DND-41 (cell line): ENCODE data around the gene EQTN.

Experiments
- ATAC-seq: fragments of 200-7000 bp; cut with Tn5 transposase; 3 replicates; pipeline ENCODE4 v1.9.1; 2021; ENCODE audit warnings: low read depth; ENCODE audit not compliant: insufficient read depth
- DNase-seq: peaks from one replicate; pipeline ENCODE4 v3.0.0-alpha.2; 2020
- H2AFZ ChIP-seq: 2 replicates; pipeline ENCODE4 v1.6.0; 2012; ENCODE audit warnings: low read depth, low read length
- H3K27ac ChIP-seq: 2 replicates; pipeline ENCODE4 v1.5.1; 2012; ENCODE audit warnings: low read length, inconsistent platforms
- H3K27me3 ChIP-seq: fragments of 200-600 bp; sonication (generic); 2 replicates; pipeline ENCODE4 v1.6.0; 2012; ENCODE audit warnings: low read length, mild to moderate bottlenecking, inconsistent platforms; ENCODE audit not compliant: insufficient read depth, poor library complexity
- H3K36me3 ChIP-seq: 2 replicates; pipeline ENCODE4 v1.5.1; 2012; ENCODE audit warnings: low read length, inconsistent platforms; ENCODE audit not compliant: insufficient read depth
- H3K4me1 ChIP-seq: 2 replicates; pipeline ENCODE4 v1.5.1; 2012; ENCODE audit warnings: mild to moderate bottlenecking, low read length; ENCODE audit not compliant: insufficient read depth
- H3K4me2 ChIP-seq: 2 replicates; pipeline ENCODE4 v1.6.0; 2012; ENCODE audit warnings: mild to moderate bottlenecking, moderate library complexity, low read length, inconsistent platforms; ENCODE audit not compliant: insufficient read depth
- H3K4me3 ChIP-seq, 2 experiments: fragments of 200-600 bp in 1 of 2; shearing (Covaris generic) in 1 of 2; 2 replicates each; pipeline ENCODE4 v1.5.1; 2012 to 2016; ENCODE audit warnings: inconsistent platforms in 2 of 2, low read length in 2 of 2, mild to moderate bottlenecking in 2 of 2, low read depth in 1 of 2, moderate library complexity in 1 of 2
- H3K79me2 ChIP-seq: 2 replicates; pipeline ENCODE4 v1.6.0; 2012; ENCODE audit warnings: low read length, inconsistent platforms; ENCODE audit not compliant: insufficient read depth
- H3K9ac ChIP-seq: 2 replicates; pipeline ENCODE4 v1.6.0; 2012; ENCODE audit warnings: low read depth, mild to moderate bottlenecking, inconsistent platforms, low read length, moderate library complexity
- H3K9me3 ChIP-seq: 2 replicates; pipeline ENCODE4 v1.5.1; 2012; ENCODE audit warnings: low read length, moderate library complexity, mild to moderate bottlenecking, inconsistent platforms; ENCODE audit not compliant: insufficient read depth, severe bottlenecking
- H4K20me1 ChIP-seq: 2 replicates; pipeline ENCODE4 v1.6.0; 2012; ENCODE audit warnings: low read length; ENCODE audit not compliant: insufficient read depth
- EZH2 ChIP-seq: IDR thresholded peaks from 3 replicates; pipeline ENCODE4 v1.6.1; 2012; ENCODE audit warnings: borderline replicate concordance, low read depth, mild to moderate bottlenecking, moderate library complexity, low read length, inconsistent platforms; ENCODE audit not compliant: severe bottlenecking
- TF ChIP-seq, protein P1 (sequence below): IDR thresholded peaks from 2 replicates; pipeline ENCODE4 v1.5.1; 2012; ENCODE audit warnings: borderline replicate concordance, low read length, moderate library complexity, mild to moderate bottlenecking; ENCODE audit not compliant: poor library complexity, severe bottlenecking; ENCODE audit errors: extremely low read depth

EQTN gene

DNA sequence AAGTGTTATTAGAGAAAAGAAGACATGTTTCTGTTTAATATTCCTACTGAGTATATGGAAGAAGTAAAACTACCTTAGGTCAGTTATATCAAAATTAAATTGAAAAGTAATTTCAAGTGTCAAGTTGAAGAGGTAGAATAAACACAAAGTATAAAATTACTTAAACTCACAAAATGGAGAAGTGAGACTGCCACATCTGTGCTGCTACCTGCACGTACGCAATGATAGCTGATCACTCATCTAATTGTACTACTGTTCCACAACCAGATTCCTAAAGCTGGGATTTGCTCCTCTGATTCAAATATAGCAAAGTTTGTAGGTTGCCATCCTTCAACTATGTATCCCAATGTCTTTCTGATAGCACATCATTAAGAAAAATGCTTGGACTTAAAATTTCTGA lies 24.8 kb downstream of the EQTN start:
- no peaks in the 10 kb centered on the region for H3K9me3 ChIP-seq
- H4K20me1 ChIP-seq, result no peaks in the 10 kb centered on the region
- no peaks in the 10 kb centered on the region for H3K36me3 ChIP-seq
- H2AFZ ChIP-seq, result no peak overlapping the region
- no peaks in the 10 kb centered on the region for H3K79me2 ChIP-seq
- DNase-seq, result no peak
- TF ChIP-seq, protein P1, sequence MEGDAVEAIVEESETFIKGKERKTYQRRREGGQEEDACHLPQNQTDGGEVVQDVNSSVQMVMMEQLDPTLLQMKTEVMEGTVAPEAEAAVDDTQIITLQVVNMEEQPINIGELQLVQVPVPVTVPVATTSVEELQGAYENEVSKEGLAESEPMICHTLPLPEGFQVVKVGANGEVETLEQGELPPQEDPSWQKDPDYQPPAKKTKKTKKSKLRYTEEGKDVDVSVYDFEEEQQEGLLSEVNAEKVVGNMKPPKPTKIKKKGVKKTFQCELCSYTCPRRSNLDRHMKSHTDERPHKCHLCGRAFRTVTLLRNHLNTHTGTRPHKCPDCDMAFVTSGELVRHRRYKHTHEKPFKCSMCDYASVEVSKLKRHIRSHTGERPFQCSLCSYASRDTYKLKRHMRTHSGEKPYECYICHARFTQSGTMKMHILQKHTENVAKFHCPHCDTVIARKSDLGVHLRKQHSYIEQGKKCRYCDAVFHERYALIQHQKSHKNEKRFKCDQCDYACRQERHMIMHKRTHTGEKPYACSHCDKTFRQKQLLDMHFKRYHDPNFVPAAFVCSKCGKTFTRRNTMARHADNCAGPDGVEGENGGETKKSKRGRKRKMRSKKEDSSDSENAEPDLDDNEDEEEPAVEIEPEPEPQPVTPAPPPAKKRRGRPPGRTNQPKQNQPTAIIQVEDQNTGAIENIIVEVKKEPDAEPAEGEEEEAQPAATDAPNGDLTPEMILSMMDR, result no peak
- no peak for TF ChIP-seq EZH2
- H3K27me3 ChIP-seq, result no peaks in the 10 kb centered on the region
- H3K4me3 ChIP-seq, result no peak overlapping the region
- no peak for ATAC-seq
- no peak overlapping the region for H3K27ac ChIP-seq
- H3K4me2 ChIP-seq, result no peak overlapping the region
- H3K4me1 ChIP-seq, result no peaks in the 10 kb centered on the region
- H3K9ac ChIP-seq, result no peak overlapping the region

DNA sequence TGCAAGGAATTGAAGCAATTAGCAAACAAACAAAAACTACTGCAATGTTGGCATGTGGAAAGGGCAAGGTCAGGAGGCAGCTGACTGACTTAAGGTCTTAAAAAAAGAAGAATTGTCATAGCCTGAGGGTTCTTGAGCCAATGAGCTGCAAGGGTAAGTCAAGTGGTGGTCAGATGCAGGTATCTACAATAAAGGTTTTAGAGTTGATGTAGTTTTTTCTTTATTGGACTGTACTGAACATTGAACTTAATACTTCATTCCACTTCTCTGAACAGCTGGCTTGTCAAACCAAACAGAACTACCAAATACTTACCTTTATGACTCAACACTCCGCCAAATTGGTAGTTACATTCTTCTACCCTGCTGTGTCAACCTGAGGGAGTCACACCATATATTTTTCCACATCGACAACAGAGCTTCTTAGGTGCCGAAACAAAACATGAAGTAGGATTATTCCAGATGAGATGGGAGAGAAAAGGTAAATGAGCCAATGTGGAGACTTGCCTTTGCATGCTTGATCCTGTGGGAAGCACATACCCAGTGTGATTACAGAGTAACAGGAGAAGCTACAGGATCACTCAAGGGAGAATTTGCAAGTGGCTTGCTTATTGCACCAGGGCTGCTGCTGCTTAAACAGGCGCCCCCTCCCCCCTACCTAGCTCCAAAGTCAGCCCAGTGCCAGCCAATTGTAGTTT lies 35.3 kb downstream of the EQTN start:
- Histone ChIP-seq H3K9me3 (no peaks in the 10 kb centered on the region), H3K27me3 (no peaks in the 10 kb centered on the region), H3K4me1 (no peaks in the 10 kb centered on the region), H3K36me3 (no peaks in the 10 kb centered on the region), H4K20me1 (no peaks in the 10 kb centered on the region), H3K9ac (no peak overlapping the region), H2AFZ (no peak overlapping the region), H3K27ac (no peak overlapping the region), H3K79me2 (no peaks in the 10 kb centered on the region), H3K4me2 (no peak overlapping the region), H3K4me3 (no peak overlapping the region)
- no peak for TF ChIP-seq EZH2
- TF ChIP-seq, protein P1, result no peak
- DNase-seq (no peak), ATAC-seq (no peak)

DNA sequence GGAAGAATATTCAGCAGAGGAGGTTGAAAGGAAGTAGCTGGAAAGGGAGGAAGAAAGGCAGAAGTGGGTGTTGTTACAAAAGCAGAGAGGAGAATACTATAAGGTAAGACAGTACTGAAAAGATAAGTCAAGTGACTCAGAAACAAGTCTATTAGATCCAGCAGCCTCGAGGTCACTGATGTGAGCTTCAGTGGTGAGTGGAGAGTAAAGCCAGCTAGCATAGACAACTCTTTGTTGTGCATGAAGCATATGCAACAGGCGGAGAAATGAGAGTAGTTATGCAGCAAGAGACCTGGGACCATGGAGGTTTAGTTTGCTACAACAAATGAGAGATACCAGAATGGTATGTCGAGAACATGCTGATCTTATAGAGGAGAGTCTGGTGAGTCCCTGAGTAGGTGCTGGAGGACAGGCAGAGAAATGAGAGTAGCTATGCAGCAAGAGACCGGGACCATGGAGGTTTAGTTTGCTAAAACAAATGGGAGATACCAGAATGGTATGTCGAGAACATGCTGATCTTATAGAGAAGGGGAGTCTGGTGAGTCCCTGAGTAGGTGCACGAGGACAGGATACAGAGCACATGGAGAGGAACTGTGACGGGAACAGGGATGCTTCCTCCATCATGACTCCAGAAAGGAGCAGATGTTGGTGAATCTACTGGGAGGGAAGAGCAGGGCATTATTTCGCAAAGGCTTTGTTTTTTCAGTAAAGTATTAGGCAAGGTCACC lies 36.0 kb downstream of the EQTN start:
- no peaks in the 10 kb centered on the region for H3K4me1 ChIP-seq
- no peaks in the 10 kb centered on the region for H3K79me2 ChIP-seq
- ATAC-seq (no peak), DNase-seq (no peak)
- TF ChIP-seq EZH2, result no peak
- TF ChIP-seq, protein P1, result no peak
- no peak overlapping the region for H3K4me3 ChIP-seq
- H3K9me3 ChIP-seq, result no peaks in the 10 kb centered on the region
- no peaks in the 10 kb centered on the region for H3K27me3 ChIP-seq
- H2AFZ ChIP-seq, result no peak overlapping the region
- H3K27ac ChIP-seq, result no peak overlapping the region
- H3K4me2 ChIP-seq, result no peak overlapping the region
- no peaks in the 10 kb centered on the region for H3K36me3 ChIP-seq
- H3K9ac ChIP-seq, result no peak overlapping the region
- H4K20me1 ChIP-seq, result no peaks in the 10 kb centered on the region

DNA sequence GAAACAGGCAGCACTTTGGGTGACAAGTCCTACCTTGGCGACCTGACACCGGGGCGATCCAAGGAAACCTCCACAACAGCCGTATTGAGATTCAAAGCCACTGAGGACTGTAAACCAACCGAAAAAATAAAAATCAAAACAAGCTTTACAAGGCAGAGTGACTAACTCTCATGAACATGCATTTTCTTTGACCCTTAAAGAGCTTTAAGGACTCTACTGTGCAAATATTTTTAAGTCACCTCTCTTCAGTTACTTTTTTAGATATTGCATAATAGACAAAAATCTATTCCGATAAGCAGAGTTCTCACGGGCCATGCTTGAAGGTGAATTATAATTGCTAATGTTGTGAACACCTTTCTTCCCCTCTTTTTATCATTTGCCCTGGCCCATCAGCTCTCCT lies 38.3 kb downstream of the EQTN start:
- no peak for TF ChIP-seq EZH2
- TF ChIP-seq, protein P1, result no peak
- Histone ChIP-seq H2AFZ (no peak overlapping the region), H3K27me3 (no peaks in the 10 kb centered on the region), H3K27ac (no peak overlapping the region), H4K20me1 (no peaks in the 10 kb centered on the region), H3K9ac (no peak overlapping the region), H3K36me3 (no peaks in the 10 kb centered on the region), H3K9me3 (no peaks in the 10 kb centered on the region), H3K79me2 (no peaks in the 10 kb centered on the region), H3K4me2 (no peak overlapping the region), H3K4me1 (no peaks in the 10 kb centered on the region), H3K4me3 (no peak overlapping the region)
- ATAC-seq (no peak), DNase-seq (no peak)
